GM23338 (cell line): ENCODE data around the gene C2CD4A. TPM values are rescaled to one million over a fixed set of nuclear protein-coding genes. Genes with fewer than 3 reads are reported as not detected.
A peak's percentile ranks its signal among the peaks of the same experiment; 100 is the strongest.

ENCODE experiments used
- ATAC-seq: fragments of 200-7000 bp; cut with Tn5 transposase; 3 replicates; pipeline ENCODE4 v1.9.1; 2020
- DNase-seq: peaks from one replicate; pipeline ENCODE4 v3.0.0-alpha.2; 2015; ENCODE audit warnings: low spot score
- H2AFZ ChIP-seq: fragments of 200-600 bp; sonication (generic); 2 replicates; pipeline ENCODE4 v1.8.0; 2016; ENCODE audit warnings: antibody characterized with exemption, mild to moderate bottlenecking, moderate library complexity
- H3F3A ChIP-seq: fragments of 200-600 bp; sonication (generic); replicated peaks from 2 replicates; pipeline ENCODE4 v1.8.0; 2017; ENCODE audit warnings: antibody characterized with exemption, mixed run types, low read depth
- H3K27ac ChIP-seq: fragments of 200-600 bp; sonication (generic); 2 replicates; pipeline ENCODE4 v1.6.1; 2016; ENCODE audit warnings: low read depth
- H3K27me3 ChIP-seq: fragments of 200-600 bp; sonication (generic); 2 replicates; pipeline ENCODE4 v1.8.0; 2016; ENCODE audit warnings: mild to moderate bottlenecking, mixed run types, moderate library complexity; ENCODE audit not compliant: insufficient read depth
- H3K36me3 ChIP-seq: fragments of 200-600 bp; sonication (generic); 2 replicates; pipeline ENCODE4 v1.8.0; 2016; ENCODE audit warnings: mild to moderate bottlenecking; ENCODE audit not compliant: insufficient read depth
- H3K4me1 ChIP-seq: fragments of 200-600 bp; sonication (generic); 2 replicates; pipeline ENCODE4 v1.8.0; 2016; ENCODE audit warnings: mild to moderate bottlenecking, moderate library complexity; ENCODE audit not compliant: insufficient read depth
- H3K4me2 ChIP-seq: fragments of 200-600 bp; sonication (generic); 2 replicates; pipeline ENCODE4 v1.7.1; 2017; ENCODE audit warnings: mixed run types
- H3K4me3 ChIP-seq: fragments of 200-600 bp; sonication (generic); 2 replicates; pipeline ENCODE4 v1.6.1; 2016; ENCODE audit warnings: mixed run types
- H3K79me2 ChIP-seq: fragments of 200-600 bp; sonication (generic); replicated peaks from 2 replicates; pipeline ENCODE4 v1.8.0; 2017; ENCODE audit warnings: mild to moderate bottlenecking; ENCODE audit not compliant: insufficient read depth
- H3K9me2 ChIP-seq: fragments of 200-600 bp; sonication (generic); 2 replicates; pipeline ENCODE4 v1.8.0; 2017; ENCODE audit not compliant: insufficient read depth
- H4K20me1 ChIP-seq: fragments of 200-600 bp; sonication (generic); replicated peaks from 2 replicates; pipeline ENCODE4 v1.8.0; 2017; ENCODE audit warnings: mild to moderate bottlenecking; ENCODE audit not compliant: insufficient read depth
- H3K27ac Mint-ChIP-seq: 2 replicates; pipeline ENCODE4 v1.8.0; 2020; ENCODE audit warnings: inconsistent platforms, mild to moderate bottlenecking, moderate library complexity, mixed read lengths
- H3K27me3 Mint-ChIP-seq: 3 replicates; pipeline ENCODE4 v1.8.0; 2022; ENCODE audit warnings: low read depth, mild to moderate bottlenecking, moderate library complexity, mixed read lengths, inconsistent platforms; ENCODE audit not compliant: insufficient read depth, poor library complexity
- H3K36me3 Mint-ChIP-seq: 3 replicates; pipeline ENCODE4 v1.8.0; 2021; ENCODE audit warnings: low read depth, mild to moderate bottlenecking, inconsistent platforms, moderate library complexity, mixed read lengths
- H3K4me1 Mint-ChIP-seq: 3 replicates; pipeline ENCODE4 v1.8.0; 2020; ENCODE audit warnings: mild to moderate bottlenecking, inconsistent platforms, mixed read lengths
- H3K4me3 Mint-ChIP-seq: 3 replicates; pipeline ENCODE4 v1.8.0; 2021; ENCODE audit warnings: moderate library complexity, mild to moderate bottlenecking, inconsistent platforms, mixed read lengths
- H3K9me3 Mint-ChIP-seq: 3 replicates; pipeline ENCODE4 v1.8.0; 2020; ENCODE audit warnings: moderate library complexity, mild to moderate bottlenecking, inconsistent platforms, mixed read lengths
- EZH2 ChIP-seq: fragments of 200-600 bp; sonication (generic); IDR thresholded peaks from one replicate; pipeline ENCODE4 v1.8.0; 2017; ENCODE audit warnings: antibody characterized with exemption, mild to moderate bottlenecking, low read depth; ENCODE audit not compliant: unreplicated experiment
- EZH2phosphoT487 ChIP-seq: fragments of 200-600 bp; sonication (generic); IDR thresholded peaks from one replicate; pipeline ENCODE4 v1.8.1; 2018; ENCODE audit warnings: antibody characterized with exemption; ENCODE audit not compliant: unreplicated experiment
- NANOG ChIP-seq: IDR thresholded peaks from 2 replicates; pipeline ENCODE4 v1.6.1; 2016; ENCODE audit warnings: antibody characterized with exemption, borderline replicate concordance
- POLR2AphosphoS5 ChIP-seq: IDR thresholded peaks from 2 replicates; pipeline ENCODE4 v1.6.1; 2016; ENCODE audit warnings: antibody characterized with exemption, low read depth
- STAT1 ChIP-seq: IDR thresholded peaks from one replicate; pipeline ENCODE4 v1.6.1; 2016; ENCODE audit warnings: antibody characterized with exemption; ENCODE audit not compliant: unreplicated experiment
- ZNF114 ChIP-seq: fragments of 250-450 bp; sonication (Bioruptor Pico); IDR thresholded peaks from 2 replicates; pipeline ENCODE4 v1.5.0; 2020; ENCODE audit warnings: mild to moderate bottlenecking, moderate library complexity
- ZNF331 ChIP-seq: fragments of 250-450 bp; sonication (Bioruptor Pico); IDR thresholded peaks from 2 replicates; pipeline ENCODE4 v1.5.0; 2020; ENCODE audit warnings: low read depth, mild to moderate bottlenecking, moderate library complexity
- polyA plus RNA-seq: library from polyadenylated mRNA; unstranded; fragments of >200 nt; fragmentation: Nextera tagmentation; extraction: Ambion mirVana; gene quantifications from 2 replicates; pipeline ENCODE4 v1.2.1, GENCODE V29; 2016
- total RNA-seq: library from RNA; depleted of rRNA; stranded (reverse); fragments of >200 nt; shearing (Covaris generic); gene quantifications from 2 replicates; pipeline ENCODE4 v1.2.3, GENCODE V29; 2014
- TF ChIP-seq, protein P1 (sequence below), 2 experiments: fragments of 200-600 bp in 1 of 2; sonication (generic) in 1 of 2; conservative IDR thresholded peaks; 2 replicates each; pipeline versions ENCODE4 v1.5.1 to v1.6.1; 2016 to 2017; ENCODE audit warnings: antibody characterized with exemption in 2 of 2, low read depth in 2 of 2, mild to moderate bottlenecking in 2 of 2, moderate library complexity in 1 of 2
- TF ChIP-seq, protein P2 (sequence below): IDR thresholded peaks from 2 replicates; pipeline ENCODE4 v1.6.1; 2016; ENCODE audit warnings: antibody characterized with exemption

Gene C2CD4A
- total and polyA plus RNA-seq, 2 experiments from 2014 or later = 0.07 TPM; not detected in 1

DNA sequence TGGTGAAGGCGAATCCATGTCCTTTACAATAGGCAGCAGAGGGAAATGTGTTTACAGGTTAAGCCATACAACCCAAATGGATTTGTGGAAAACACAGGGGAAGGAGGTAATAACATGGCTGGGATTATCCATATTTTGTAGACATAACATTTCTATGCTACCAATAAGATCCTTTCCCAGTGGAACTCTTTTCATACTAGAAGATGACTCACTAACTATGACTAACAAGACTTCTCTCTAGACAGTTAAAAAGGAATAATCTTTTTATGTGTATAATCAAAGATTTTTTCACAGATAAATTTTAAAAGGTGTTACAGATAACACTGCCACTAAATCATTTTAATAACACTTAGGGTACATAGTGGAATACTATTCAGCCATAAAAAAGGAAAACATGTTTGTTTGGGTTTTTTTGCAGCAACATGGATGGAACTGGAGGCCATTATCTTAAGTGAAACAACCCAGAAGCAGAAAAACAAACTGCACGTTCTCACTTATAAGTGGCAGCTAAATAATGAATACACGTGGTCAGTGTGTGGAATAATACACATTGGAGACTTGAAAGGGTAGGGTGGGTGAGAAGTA, 46.1 kb upstream of the C2CD4A start:
- DNase-seq = no peak
- Histone ChIP-seq H3K4me3 (no peak overlapping the region), H4K20me1 (no peaks in the 10 kb centered on the region), H3K4me2 (no peak overlapping the region), H3K36me3 (no peaks in the 10 kb centered on the region), H3F3A (no peaks in the 10 kb centered on the region), H3K79me2 (no peaks in the 10 kb centered on the region), H3K27me3 (no peaks in the 10 kb centered on the region), H3K27ac (no peak overlapping the region), H3K4me1 (no peaks in the 10 kb centered on the region), H2AFZ (no peak overlapping the region), H3K9me2 (no peaks in the 10 kb centered on the region)
- peaks cover 10% of the 10 kb centered on the region; the same call in 2 of the 3 replicates for H3K36me3 Mint-ChIP-seq
- ATAC-seq = no peak
- TF ChIP-seq ZNF331 (CRISPR knock-in tag) (no peak), EZH2phosphoT487 (no peak), NANOG (no peak), STAT1 (no peak), POLR2AphosphoS5 (no peak), ZNF114 (no peak)
- no peak overlapping the region; the same call in 1 of the 2 replicates for H3K27ac Mint-ChIP-seq
- no peak overlapping the region for H3K4me3 Mint-ChIP-seq
- H3K9me3 Mint-ChIP-seq = peaks cover 12% of the 10 kb centered on the region; the same call in 2 of the 3 replicates
- H3K4me1 Mint-ChIP-seq = no peaks in the 10 kb centered on the region
- no peaks in the 10 kb centered on the region for H3K27me3 Mint-ChIP-seq

DNA sequence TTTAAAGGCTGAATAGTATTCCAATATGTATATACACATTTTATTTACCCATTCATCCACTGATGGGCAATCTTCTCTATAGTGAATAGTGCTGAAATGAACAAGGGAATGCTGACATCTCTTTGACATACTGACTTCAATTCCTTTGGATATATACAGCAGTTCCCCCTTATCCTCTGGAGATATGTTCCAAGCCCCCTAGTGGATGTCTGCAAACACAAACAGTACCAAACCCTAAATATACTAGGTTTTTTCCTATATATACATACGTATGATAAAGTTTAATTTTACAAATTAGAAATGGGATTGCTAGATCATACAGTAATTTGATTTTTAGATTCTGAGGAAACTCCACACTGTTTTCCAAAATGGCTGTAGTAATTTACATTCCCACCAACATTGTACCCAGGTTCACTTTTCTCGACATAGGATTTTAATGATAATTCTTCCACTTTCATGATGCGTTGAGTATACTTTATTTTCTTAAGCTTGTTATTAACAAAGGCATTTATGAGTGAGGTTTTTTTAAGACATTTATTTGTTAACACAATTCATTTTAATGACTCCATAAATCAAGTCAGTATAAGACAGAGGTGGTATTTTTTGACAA, 44.7 kb upstream of the C2CD4A start:
- Histone ChIP-seq H3K27me3 (no peaks in the 10 kb centered on the region), H3K27ac (no peak overlapping the region), H4K20me1 (no peaks in the 10 kb centered on the region), H3K79me2 (no peaks in the 10 kb centered on the region), H3K9me2 (no peaks in the 10 kb centered on the region), H3F3A (no peaks in the 10 kb centered on the region), H3K4me3 (no peak overlapping the region), H3K4me2 (no peak overlapping the region), H3K36me3 (no peaks in the 10 kb centered on the region), H2AFZ (no peak overlapping the region), H3K4me1 (no peaks in the 10 kb centered on the region)
- TF ChIP-seq, protein P1, sequence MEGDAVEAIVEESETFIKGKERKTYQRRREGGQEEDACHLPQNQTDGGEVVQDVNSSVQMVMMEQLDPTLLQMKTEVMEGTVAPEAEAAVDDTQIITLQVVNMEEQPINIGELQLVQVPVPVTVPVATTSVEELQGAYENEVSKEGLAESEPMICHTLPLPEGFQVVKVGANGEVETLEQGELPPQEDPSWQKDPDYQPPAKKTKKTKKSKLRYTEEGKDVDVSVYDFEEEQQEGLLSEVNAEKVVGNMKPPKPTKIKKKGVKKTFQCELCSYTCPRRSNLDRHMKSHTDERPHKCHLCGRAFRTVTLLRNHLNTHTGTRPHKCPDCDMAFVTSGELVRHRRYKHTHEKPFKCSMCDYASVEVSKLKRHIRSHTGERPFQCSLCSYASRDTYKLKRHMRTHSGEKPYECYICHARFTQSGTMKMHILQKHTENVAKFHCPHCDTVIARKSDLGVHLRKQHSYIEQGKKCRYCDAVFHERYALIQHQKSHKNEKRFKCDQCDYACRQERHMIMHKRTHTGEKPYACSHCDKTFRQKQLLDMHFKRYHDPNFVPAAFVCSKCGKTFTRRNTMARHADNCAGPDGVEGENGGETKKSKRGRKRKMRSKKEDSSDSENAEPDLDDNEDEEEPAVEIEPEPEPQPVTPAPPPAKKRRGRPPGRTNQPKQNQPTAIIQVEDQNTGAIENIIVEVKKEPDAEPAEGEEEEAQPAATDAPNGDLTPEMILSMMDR (conservative IDR thresholded peaks at IDR 0.05; ENCODE audit: low read depth in 2 of 2) = peak; percentile 47 to 77
- no peak for TF ChIP-seq NANOG
- no peak for TF ChIP-seq EZH2
- no peak for TF ChIP-seq ZNF114
- TF ChIP-seq, protein P2, sequence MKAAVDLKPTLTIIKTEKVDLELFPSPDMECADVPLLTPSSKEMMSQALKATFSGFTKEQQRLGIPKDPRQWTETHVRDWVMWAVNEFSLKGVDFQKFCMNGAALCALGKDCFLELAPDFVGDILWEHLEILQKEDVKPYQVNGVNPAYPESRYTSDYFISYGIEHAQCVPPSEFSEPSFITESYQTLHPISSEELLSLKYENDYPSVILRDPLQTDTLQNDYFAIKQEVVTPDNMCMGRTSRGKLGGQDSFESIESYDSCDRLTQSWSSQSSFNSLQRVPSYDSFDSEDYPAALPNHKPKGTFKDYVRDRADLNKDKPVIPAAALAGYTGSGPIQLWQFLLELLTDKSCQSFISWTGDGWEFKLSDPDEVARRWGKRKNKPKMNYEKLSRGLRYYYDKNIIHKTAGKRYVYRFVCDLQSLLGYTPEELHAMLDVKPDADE = no peak
- ATAC-seq (peak; percentile 45; the same call in 1 of the 3 replicates), DNase-seq (peak; percentile 62)
- Mint-ChIP-seq H3K27me3 (no peaks in the 10 kb centered on the region), H3K4me1 (no peaks in the 10 kb centered on the region), H3K4me3 (no peak overlapping the region), H3K36me3 (peaks cover 7% of the 10 kb centered on the region; the same call in 2 of the 3 replicates), H3K9me3 (peaks cover 3% of the 10 kb centered on the region; the same call in 1 of the 3 replicates), H3K27ac (no peak overlapping the region)
